ENCODE data around the gene UCK1. TPM values are rescaled to one million over a fixed set of nuclear protein-coding genes. Genes with fewer than 3 reads are reported as not detected.

UCK1 gene
- total and polyA plus RNA-seq, 10 of the 15 experiments (the other 5 are each of a cell fraction or from before 2014, with no cell fraction given) = 0.31 to 27.0 (median 18.7) TPM

DNA sequence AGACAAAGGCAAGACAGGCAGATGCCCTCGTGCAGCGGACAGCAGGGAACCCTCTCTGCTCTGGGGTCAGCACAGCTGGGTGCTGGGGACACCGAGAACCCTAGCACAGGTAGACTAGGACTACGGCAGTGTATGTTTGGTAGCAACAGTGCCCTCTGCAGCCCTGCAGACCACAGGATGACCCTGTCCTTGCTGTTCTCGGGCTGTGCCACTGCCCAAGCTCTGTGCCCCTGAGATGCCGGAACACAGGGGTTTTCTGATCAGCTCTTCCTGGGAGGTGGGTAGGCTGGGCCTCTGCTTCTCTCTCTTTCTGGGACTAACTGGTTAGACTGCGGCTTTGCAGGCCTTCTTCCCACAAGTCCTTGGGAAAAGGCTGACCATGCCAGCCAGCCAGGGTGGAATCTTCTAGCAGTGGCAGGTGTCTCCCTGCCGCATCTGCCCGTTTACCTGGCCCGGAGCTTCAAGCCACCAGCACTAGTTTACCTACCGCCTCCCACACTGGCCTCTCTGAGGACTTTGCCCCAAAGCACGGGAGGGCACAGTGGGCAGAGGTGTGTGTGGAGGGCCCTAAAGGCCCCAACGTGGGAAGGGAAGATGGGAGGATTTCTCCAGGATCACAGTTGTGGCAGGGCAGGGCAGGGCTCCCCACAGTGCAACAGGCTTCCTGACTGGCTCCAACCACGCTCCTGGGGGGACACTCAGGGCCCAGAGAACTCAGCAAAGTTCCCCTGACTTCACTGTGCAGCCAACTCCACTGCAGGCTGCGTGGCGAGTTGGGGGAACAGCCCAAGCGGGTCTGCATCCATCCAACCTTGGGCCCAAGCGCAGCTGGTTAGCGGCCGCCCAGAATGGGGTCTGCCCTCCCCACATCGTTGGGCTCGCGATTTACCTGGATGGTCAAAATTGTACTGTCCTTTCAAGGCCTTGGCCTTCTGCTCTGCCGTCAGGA is 1.2 kb downstream of the UCK1 start:
- no peak overlapping the region; the same call in 1 of the 2 replicates for H2AFZ ChIP-seq (ENCODE audit: control insufficient read depth, low read depth, low read length)
- H3K9me3 ChIP-seq (replicated peaks; ENCODE audit: control insufficient read depth, insufficient read depth, low read length) = no peaks in the 10 kb centered on the region
- ChIA-PET POLR2A (no interaction called here), CTCF (no interaction called here), RAD21 (ENCODE audit: unreplicated experiment) (no interaction called here), SMC1A (ENCODE audit: uncharacterized antibody, unreplicated experiment) (no interaction called here)
- peak overlapping the region; percentile 81 for H3K4me3 ChIP-seq
- no peak for DNase-seq (ENCODE audit: low read depth, low spot score)
- BruUV-seq (replicated peaks) = TSS peak; percentile 49
- H3K36me3 ChIP-seq (ENCODE audit: control insufficient read depth in 2 of 2, insufficient read depth in 2 of 2, low read length in 1 of 2) = peaks cover 3 to 5% of the 10 kb centered on the region in 2 experiments; a peak in 3 of 4 replicates
- no peak for TF ChIP-seq TCF7 (IDR thresholded peaks at IDR 0.05; ENCODE audit: borderline replicate concordance)
- no peak for TF ChIP-seq TARDBP (IDR thresholded peaks at IDR 0.05; ENCODE audit: borderline replicate concordance)
- TF ChIP-seq ZBTB4 (CRISPR knock-in tag; IDR thresholded peaks at IDR 0.05) = no peak
- TF ChIP-seq, protein P1, sequence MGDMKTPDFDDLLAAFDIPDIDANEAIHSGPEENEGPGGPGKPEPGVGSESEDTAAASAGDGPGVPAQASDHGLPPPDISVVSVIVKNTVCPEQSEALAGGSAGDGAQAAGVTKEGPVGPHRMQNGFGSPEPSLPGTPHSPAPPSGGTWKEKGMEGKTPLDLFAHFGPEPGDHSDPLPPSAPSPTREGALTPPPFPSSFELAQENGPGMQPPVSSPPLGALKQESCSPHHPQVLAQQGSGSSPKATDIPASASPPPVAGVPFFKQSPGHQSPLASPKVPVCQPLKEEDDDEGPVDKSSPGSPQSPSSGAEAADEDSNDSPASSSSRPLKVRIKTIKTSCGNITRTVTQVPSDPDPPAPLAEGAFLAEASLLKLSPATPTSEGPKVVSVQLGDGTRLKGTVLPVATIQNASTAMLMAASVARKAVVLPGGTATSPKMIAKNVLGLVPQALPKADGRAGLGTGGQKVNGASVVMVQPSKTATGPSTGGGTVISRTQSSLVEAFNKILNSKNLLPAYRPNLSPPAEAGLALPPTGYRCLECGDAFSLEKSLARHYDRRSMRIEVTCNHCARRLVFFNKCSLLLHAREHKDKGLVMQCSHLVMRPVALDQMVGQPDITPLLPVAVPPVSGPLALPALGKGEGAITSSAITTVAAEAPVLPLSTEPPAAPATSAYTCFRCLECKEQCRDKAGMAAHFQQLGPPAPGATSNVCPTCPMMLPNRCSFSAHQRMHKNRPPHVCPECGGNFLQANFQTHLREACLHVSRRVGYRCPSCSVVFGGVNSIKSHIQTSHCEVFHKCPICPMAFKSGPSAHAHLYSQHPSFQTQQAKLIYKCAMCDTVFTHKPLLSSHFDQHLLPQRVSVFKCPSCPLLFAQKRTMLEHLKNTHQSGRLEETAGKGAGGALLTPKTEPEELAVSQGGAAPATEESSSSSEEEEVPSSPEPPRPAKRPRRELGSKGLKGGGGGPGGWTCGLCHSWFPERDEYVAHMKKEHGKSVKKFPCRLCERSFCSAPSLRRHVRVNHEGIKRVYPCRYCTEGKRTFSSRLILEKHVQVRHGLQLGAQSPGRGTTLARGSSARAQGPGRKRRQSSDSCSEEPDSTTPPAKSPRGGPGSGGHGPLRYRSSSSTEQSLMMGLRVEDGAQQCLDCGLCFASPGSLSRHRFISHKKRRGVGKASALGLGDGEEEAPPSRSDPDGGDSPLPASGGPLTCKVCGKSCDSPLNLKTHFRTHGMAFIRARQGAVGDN (IDR thresholded peaks at IDR 0.05) = no peak
- no peak for TF ChIP-seq IKZF1 (conservative IDR thresholded peaks at IDR 0.05)
- TF ChIP-seq EED (IDR thresholded peaks at IDR 0.05; ENCODE audit: low read depth) = no peak
- TF ChIP-seq RB1 (IDR thresholded peaks at IDR 0.05; ENCODE audit: borderline replicate concordance) = no peak
- no peak for TF ChIP-seq ZNF24 (IDR thresholded peaks at IDR 0.05)
- no peak for TF ChIP-seq ESRRA (IDR thresholded peaks at IDR 0.05; ENCODE audit: low read length)
- 76% methylated on average over 24 of the region's 24 CpGs for WGBS (ENCODE audit: insufficient coverage, insufficient replicate concordance, low lambda C conversion rate, missing lambda C conversion rate)
- H3K9ac ChIP-seq (ENCODE audit: control insufficient read depth, insufficient read depth, low read length) = peak overlapping the region; percentile 83
- H3K27ac ChIP-seq (ENCODE audit: control insufficient read depth, insufficient read depth) = peak overlapping the region; percentile 65
- no peaks in the 10 kb centered on the region for H3K27me3 ChIP-seq (replicated peaks in 1 of 2; ENCODE audit: control insufficient read depth in 2 of 2, insufficient read depth in 2 of 2, low read length in 1 of 2)
- ATAC-seq = no peak; the same call in 2 of the 3 replicates
- in situ Hi-C loops (cut with MboI) = no loop called here
- intact Hi-C loops (cut with micrococcal nuclease; ENCODE audit: unreplicated experiment) = loop anchor here (2.0 to 10.0 kb wide), 2 partner anchors 27 to 215 kb away; partner anchors contain the start of genes POMT1 and RAPGEF1
- peaks cover 4% of the 10 kb centered on the region for H3K4me1 ChIP-seq (ENCODE audit: control insufficient read depth, insufficient read depth, low read length)
- H3K4me2 ChIP-seq (ENCODE audit: control insufficient read depth, insufficient read depth) = peak overlapping the region; percentile 68
- H4K20me1 ChIP-seq (ENCODE audit: control insufficient read depth, insufficient read depth) = no peaks in the 10 kb centered on the region
- no peak for FAIRE-seq
- peaks cover 11% of the 10 kb centered on the region for H3K79me2 ChIP-seq (ENCODE audit: control insufficient read depth, insufficient read depth, low read length)
